HepG2 (cell line): ENCODE results near the gene CARMIL1. TPM values are rescaled to one million over a fixed set of nuclear protein-coding genes. Genes with fewer than 3 reads are reported as not detected.

Source experiments
- ATF7 ChIP-seq, 2 experiments: fragments of 450-650 bp in 1 of 2; sonication (generic) in 1 of 2; formaldehyde crosslinking in 1 of 2; IDR thresholded peaks; 2 replicates each; pipeline versions ENCODE4 v1.4.0 to v1.6.1; 2016 to 2020; ENCODE audit warnings: antibody characterized with exemption in 1 of 2, mild to moderate bottlenecking in 1 of 2, missing genetic modification reagents in 1 of 2
- CBFB ChIP-seq: sonication (generic); formaldehyde crosslinking; IDR thresholded peaks from 2 replicates; pipeline ENCODE4 v1.4.0; 2020; ENCODE audit warnings: missing genetic modification reagents
- DMAP1 ChIP-seq: IDR thresholded peaks from 2 replicates; pipeline ENCODE4 v1.6.1; 2016
- HMGA1 ChIP-seq: sonication (generic); formaldehyde crosslinking; conservative IDR thresholded peaks from 2 replicates; pipeline ENCODE4 v1.4.0; 2020; ENCODE audit warnings: missing genetic modification reagents
- HOXA3 ChIP-seq: sonication (generic); formaldehyde crosslinking; IDR thresholded peaks from 2 replicates; pipeline ENCODE4 v1.5.0; 2020; ENCODE audit warnings: missing genetic modification reagents
- KAT7 ChIP-seq: IDR thresholded peaks from 2 replicates; pipeline ENCODE4 v1.6.1; 2018; ENCODE audit warnings: borderline replicate concordance, missing compliant biosample characterization
- LRRFIP1 ChIP-seq: sonication (generic); formaldehyde crosslinking; conservative IDR thresholded peaks from 2 replicates; pipeline ENCODE4 v1.4.0; 2020; ENCODE audit warnings: missing genetic modification reagents
- MTERF4 ChIP-seq: sonication (generic); formaldehyde crosslinking; IDR thresholded peaks from 2 replicates; pipeline ENCODE4 v1.8.0; 2023; ENCODE audit warnings: mild to moderate bottlenecking, missing genetic modification reagents
- SRSF9 ChIP-seq: fragments of 200-400 bp; formaldehyde crosslinking; IDR thresholded peaks from 2 replicates; pipeline ENCODE4 v1.6.1; 2018; ENCODE audit warnings: borderline replicate concordance, mild to moderate bottlenecking, low read depth, low read length; ENCODE audit not compliant: insufficient read depth, poor library complexity, severe bottlenecking
- TFE3 ChIP-seq: IDR thresholded peaks from 2 replicates; pipeline ENCODE4 v1.6.1; 2016
- ZNF296 ChIP-seq: sonication (generic); formaldehyde crosslinking; conservative IDR thresholded peaks from 2 replicates; pipeline ENCODE4 v1.5.0; 2020; ENCODE audit warnings: mild to moderate bottlenecking, missing genetic modification reagents
- ZNF564 ChIP-seq: sonication (generic); formaldehyde crosslinking; IDR thresholded peaks from 2 replicates; pipeline ENCODE4 v1.8.1; 2023; ENCODE audit warnings: mild to moderate bottlenecking, missing genetic modification reagents
- ZNF672 ChIP-seq: sonication (generic); formaldehyde crosslinking; IDR thresholded peaks from 2 replicates; pipeline ENCODE4 v1.8.1; 2022; ENCODE audit warnings: missing genetic modification reagents
- ZSCAN12 ChIP-seq: sonication (generic); formaldehyde crosslinking; IDR thresholded peaks from 2 replicates; pipeline ENCODE4 v1.9.0; 2021; ENCODE audit warnings: mild to moderate bottlenecking, missing genetic modification reagents
- polyA plus RNA-seq, 8 experiments: library from polyadenylated mRNA; depleted of rRNA in 3 of 8; stranded (reverse) in 7 of 8; unstranded in 1 of 8; fragments of >200 nt; fragmentation: Illumina TruSeq in 4 of 8; extraction: Trizol in 4 of 8; gene quantifications; 2 replicates each; pipeline versions ENCODE4 v1.2.1 to v1.2.3, GENCODE V29; 2011 to 2016; ENCODE audit warnings: low read depth in 4 of 8, missing spikeins in 1 of 8, mixed read lengths in 1 of 8; ENCODE audit not compliant: insufficient read depth in 1 of 8
- total RNA-seq, 5 experiments: library from RNA; depleted of rRNA; stranded (reverse); fragments of >200 nt; fragmentation: Illumina TruSeq; extraction: Trizol; gene quantifications; 2 replicates each; pipeline ENCODE4 v1.2.3, GENCODE V29; 2016; ENCODE audit warnings: low read depth in 1 of 5
- TF ChIP-seq, protein P1 (sequence below): IDR thresholded peaks from 2 replicates; pipeline ENCODE4 v1.4.0; 2020; ENCODE audit warnings: mild to moderate bottlenecking, missing genetic modification reagents
- TF ChIP-seq, protein P2 (sequence below): sonication (generic); formaldehyde crosslinking; IDR thresholded peaks from 2 replicates; pipeline ENCODE4 v1.4.0; 2020; ENCODE audit warnings: mild to moderate bottlenecking, missing genetic modification reagents
- TF ChIP-seq, protein P3 (sequence below): IDR thresholded peaks from 2 replicates; pipeline ENCODE4 v1.6.1; 2016; ENCODE audit warnings: missing compliant biosample characterization, missing genetic modification reagents, borderline replicate concordance
- TF ChIP-seq, protein P4 (sequence below): sonication (generic); formaldehyde crosslinking; IDR thresholded peaks from 2 replicates; pipeline ENCODE4 v1.5.0; 2020; ENCODE audit warnings: missing genetic modification reagents

The CARMIL1 gene
- total and polyA plus RNA-seq, 2 of the 13 experiments (the other 11 are each of a cell fraction or from before 2014, with no cell fraction given), result 1.8 to 2.6 TPM

- TF ChIP-seq, protein P1, sequence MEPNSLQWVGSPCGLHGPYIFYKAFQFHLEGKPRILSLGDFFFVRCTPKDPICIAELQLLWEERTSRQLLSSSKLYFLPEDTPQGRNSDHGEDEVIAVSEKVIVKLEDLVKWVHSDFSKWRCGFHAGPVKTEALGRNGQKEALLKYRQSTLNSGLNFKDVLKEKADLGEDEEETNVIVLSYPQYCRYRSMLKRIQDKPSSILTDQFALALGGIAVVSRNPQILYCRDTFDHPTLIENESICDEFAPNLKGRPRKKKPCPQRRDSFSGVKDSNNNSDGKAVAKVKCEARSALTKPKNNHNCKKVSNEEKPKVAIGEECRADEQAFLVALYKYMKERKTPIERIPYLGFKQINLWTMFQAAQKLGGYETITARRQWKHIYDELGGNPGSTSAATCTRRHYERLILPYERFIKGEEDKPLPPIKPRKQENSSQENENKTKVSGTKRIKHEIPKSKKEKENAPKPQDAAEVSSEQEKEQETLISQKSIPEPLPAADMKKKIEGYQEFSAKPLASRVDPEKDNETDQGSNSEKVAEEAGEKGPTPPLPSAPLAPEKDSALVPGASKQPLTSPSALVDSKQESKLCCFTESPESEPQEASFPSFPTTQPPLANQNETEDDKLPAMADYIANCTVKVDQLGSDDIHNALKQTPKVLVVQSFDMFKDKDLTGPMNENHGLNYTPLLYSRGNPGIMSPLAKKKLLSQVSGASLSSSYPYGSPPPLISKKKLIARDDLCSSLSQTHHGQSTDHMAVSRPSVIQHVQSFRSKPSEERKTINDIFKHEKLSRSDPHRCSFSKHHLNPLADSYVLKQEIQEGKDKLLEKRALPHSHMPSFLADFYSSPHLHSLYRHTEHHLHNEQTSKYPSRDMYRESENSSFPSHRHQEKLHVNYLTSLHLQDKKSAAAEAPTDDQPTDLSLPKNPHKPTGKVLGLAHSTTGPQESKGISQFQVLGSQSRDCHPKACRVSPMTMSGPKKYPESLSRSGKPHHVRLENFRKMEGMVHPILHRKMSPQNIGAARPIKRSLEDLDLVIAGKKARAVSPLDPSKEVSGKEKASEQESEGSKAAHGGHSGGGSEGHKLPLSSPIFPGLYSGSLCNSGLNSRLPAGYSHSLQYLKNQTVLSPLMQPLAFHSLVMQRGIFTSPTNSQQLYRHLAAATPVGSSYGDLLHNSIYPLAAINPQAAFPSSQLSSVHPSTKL (CRISPR knock-in tag), result peak; percentile 36; the same call in 1 of the 2 replicates
- TF ChIP-seq LRRFIP1, result no peak
- no peak for TF ChIP-seq ZNF296 (CRISPR knock-in tag)
- no peak for TF ChIP-seq HMGA1 (CRISPR knock-in tag)
- TF ChIP-seq, protein P2, sequence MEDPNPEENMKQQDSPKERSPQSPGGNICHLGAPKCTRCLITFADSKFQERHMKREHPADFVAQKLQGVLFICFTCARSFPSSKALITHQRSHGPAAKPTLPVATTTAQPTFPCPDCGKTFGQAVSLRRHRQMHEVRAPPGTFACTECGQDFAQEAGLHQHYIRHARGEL (CRISPR knock-in tag), result no peak
- TF ChIP-seq, protein P3, sequence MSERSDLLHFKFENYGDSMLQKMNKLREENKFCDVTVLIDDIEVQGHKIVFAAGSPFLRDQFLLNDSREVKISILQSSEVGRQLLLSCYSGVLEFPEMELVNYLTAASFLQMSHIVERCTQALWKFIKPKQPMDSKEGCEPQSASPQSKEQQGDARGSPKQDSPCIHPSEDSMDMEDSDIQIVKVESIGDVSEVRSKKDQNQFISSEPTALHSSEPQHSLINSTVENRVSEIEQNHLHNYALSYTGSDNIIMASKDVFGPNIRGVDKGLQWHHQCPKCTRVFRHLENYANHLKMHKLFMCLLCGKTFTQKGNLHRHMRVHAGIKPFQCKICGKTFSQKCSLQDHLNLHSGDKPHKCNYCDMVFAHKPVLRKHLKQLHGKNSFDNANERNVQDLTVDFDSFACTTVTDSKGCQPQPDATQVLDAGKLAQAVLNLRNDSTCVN, result 0 out of 2 replicates have a peak, but pooled peaks have one; percentile 39
- no peak for TF ChIP-seq ZNF564 (CRISPR knock-in tag)
- no peak for TF ChIP-seq MTERF4
- TF ChIP-seq TFE3, result peak; percentile 27; the same call in 1 of the 2 replicates
- TF ChIP-seq, protein P4, sequence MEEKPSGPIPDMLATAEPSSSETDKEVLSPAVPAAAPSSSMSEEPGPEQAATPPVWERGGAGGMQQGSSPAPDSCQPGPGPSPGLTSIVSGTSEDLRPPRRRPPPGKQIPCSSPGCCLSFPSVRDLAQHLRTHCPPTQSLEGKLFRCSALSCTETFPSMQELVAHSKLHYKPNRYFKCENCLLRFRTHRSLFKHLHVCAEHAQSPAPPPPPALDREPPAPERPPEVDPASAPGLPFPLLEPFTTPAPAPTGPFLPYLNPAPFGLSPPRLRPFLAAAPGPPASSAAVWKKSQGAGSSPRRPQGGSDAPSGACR, result no peak
- TF ChIP-seq SRSF9, result no peak
- TF ChIP-seq ZSCAN12 (CRISPR knock-in tag), result no peak
- TF ChIP-seq ZNF672 (CRISPR knock-in tag), result no peak
- peak; percentile 36; the same call in 1 of the 2 replicates for TF ChIP-seq HOXA3 (CRISPR knock-in tag)
- TF ChIP-seq KAT7 (CRISPR knock-in tag), result no peak
- no peak for TF ChIP-seq ATF7 (IDR thresholded peaks at IDR 0.05)
- no peak for TF ChIP-seq ATF7 (CRISPR knock-in tag; IDR thresholded peaks at IDR 0.05)
- no peak for TF ChIP-seq CBFB (CRISPR knock-in tag)
- no peak for TF ChIP-seq DMAP1 (CRISPR knock-in tag)
These were observed 358.8 kb downstream of the CARMIL1 start (continued) for GRCh38 chr6:25637960-25638434.
